Astrocyte (in vitro differentiated cells and primary cell): Measurements from ENCODE around the gene CLIC1. TPM values are rescaled to one million over a fixed set of nuclear protein-coding genes. Genes with fewer than 3 reads are reported as not detected.

Experiments used
- DNase-seq: peaks from one replicate; pipeline ENCODE4 v3.0.0-alpha.2; 2010; ENCODE audit warnings: low read depth
- FAIRE-seq: peaks from 2 replicates; lab custom pipeline; 2011; peaks lifted over from hg19 to GRCh38; lab: Jason Lieb, UNC
- H2AFZ ChIP-seq: 2 replicates; pipeline ENCODE4 v1.6.0; 2012; ENCODE audit warnings: low read depth, low read length, inconsistent platforms
- H3K27ac ChIP-seq: 2 replicates; pipeline ENCODE4 v1.5.1; 2011; ENCODE audit warnings: low read depth, low read length, inconsistent platforms
- H3K27me3 ChIP-seq: 2 replicates; pipeline ENCODE4 v1.6.0; 2011; ENCODE audit warnings: low read length, inconsistent platforms; ENCODE audit not compliant: insufficient read depth
- H3K36me3 ChIP-seq: 2 replicates; pipeline ENCODE4 v1.5.1; 2011; ENCODE audit warnings: low read length, inconsistent platforms; ENCODE audit not compliant: insufficient read depth
- H3K4me1 ChIP-seq: 2 replicates; pipeline ENCODE4 v1.5.1; 2011; ENCODE audit warnings: low read length, inconsistent platforms; ENCODE audit not compliant: insufficient read depth
- H3K4me2 ChIP-seq: 2 replicates; pipeline ENCODE4 v1.6.0; 2012; ENCODE audit warnings: low read length, inconsistent platforms
- H3K4me3 ChIP-seq: 2 replicates; pipeline ENCODE4 v1.5.1; 2011; ENCODE audit warnings: low read depth, mild to moderate bottlenecking, low read length, inconsistent platforms; ENCODE audit not compliant: insufficient read depth
- H3K79me2 ChIP-seq: 2 replicates; pipeline ENCODE4 v1.6.0; 2012; ENCODE audit warnings: mild to moderate bottlenecking, low read length, inconsistent platforms; ENCODE audit not compliant: insufficient read depth
- H3K9ac ChIP-seq: 2 replicates; pipeline ENCODE4 v1.6.0; 2012; ENCODE audit warnings: mild to moderate bottlenecking, low read length, inconsistent platforms
- H3K9me3 ChIP-seq: 2 replicates; pipeline ENCODE4 v1.5.1; 2012; ENCODE audit warnings: low read depth, mild to moderate bottlenecking, low read length, inconsistent platforms; ENCODE audit not compliant: insufficient read depth
- H4K20me1 ChIP-seq: 2 replicates; pipeline ENCODE4 v1.6.0; 2012; ENCODE audit warnings: low read length, inconsistent platforms; ENCODE audit not compliant: insufficient read depth
- H3K27ac Mint-ChIP-seq: one replicate; pipeline ENCODE4 v1.8.0; 2021; ENCODE audit warnings: mild to moderate bottlenecking, mixed read lengths; ENCODE audit not compliant: unreplicated experiment
- H3K27me3 Mint-ChIP-seq: one replicate; pipeline ENCODE4 v1.8.0; 2021; ENCODE audit warnings: low read depth, mixed read lengths; ENCODE audit not compliant: unreplicated experiment
- H3K36me3 Mint-ChIP-seq: one replicate; pipeline ENCODE4 v1.8.0; 2021; ENCODE audit warnings: low read depth, mixed read lengths; ENCODE audit not compliant: unreplicated experiment
- H3K4me1 Mint-ChIP-seq: one replicate; pipeline ENCODE4 v1.8.0; 2021; ENCODE audit warnings: low read depth, mixed read lengths; ENCODE audit not compliant: unreplicated experiment
- H3K4me3 Mint-ChIP-seq: one replicate; pipeline ENCODE4 v1.8.0; 2021; ENCODE audit warnings: mild to moderate bottlenecking, moderate library complexity, mixed read lengths; ENCODE audit not compliant: unreplicated experiment
- H3K9me3 Mint-ChIP-seq: one replicate; pipeline ENCODE4 v1.8.0; 2021; ENCODE audit warnings: mild to moderate bottlenecking, mixed read lengths; ENCODE audit not compliant: unreplicated experiment
- EZH2 ChIP-seq: IDR thresholded peaks from 2 replicates; pipeline ENCODE4 v1.6.1; 2012; ENCODE audit warnings: mild to moderate bottlenecking, low read length, inconsistent platforms; ENCODE audit not compliant: insufficient read depth
- total RNA-seq: library from RNA; stranded (reverse); gene quantifications from 2 replicates; pipeline ENCODE4 v1.2.1, GENCODE V29; 2021
- TF ChIP-seq, protein P1 (sequence below): IDR thresholded peaks from 2 replicates; pipeline ENCODE4 v1.5.1; 2011; ENCODE audit warnings: low read depth, mild to moderate bottlenecking, inconsistent platforms, low read length, moderate library complexity; ENCODE audit not compliant: insufficient read depth

Gene CLIC1
- total RNA-seq, 1 donor from 2014 or later = 518 TPM

DNA sequence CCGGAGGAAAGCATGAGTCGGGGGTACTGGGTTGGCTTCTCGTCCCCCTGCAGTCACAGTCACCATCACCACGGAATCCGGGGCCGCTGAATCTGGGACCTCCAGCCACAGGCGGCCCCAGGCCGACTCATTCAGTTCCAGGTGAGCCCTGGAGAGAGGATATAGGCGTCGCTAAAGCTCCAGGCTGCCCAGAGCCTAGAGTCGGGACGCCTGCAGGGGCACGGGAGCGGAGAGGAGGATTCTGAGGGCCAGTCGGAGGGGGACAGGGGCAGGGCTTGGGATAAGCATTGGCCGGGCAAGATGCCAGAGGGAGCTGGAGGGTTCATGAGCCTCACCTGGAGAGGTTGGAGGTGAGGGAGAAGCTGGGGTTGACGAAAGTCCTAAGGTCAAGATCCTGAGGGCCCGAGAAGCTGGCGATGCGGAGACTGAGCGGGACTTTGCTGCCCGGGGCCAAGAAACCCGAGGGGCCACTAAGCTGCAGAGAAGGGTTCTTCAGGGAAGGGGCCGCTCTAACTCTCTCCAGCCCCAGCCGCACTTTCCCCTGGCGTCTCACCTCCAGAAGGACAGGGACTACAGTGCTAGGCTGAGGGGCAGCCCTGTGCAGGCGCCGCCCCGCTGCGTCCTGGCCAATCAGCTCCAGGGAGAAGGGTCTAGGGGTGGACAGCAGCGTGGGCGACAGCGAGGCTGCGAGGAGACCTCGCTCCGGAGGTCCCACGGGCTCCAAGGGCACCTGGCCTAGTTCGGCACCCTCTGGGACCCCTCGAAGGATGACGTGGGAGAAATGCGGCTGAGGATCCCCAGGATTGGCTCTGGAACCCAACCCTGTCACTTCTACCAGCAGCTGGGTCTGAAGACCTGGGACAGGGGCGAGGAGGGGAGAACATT, 29.8 kb upstream of the CLIC1 start:
- H3K36me3 Mint-ChIP-seq = peaks cover 11% of the 10 kb centered on the region
- Histone ChIP-seq H2AFZ (peak overlapping the region; percentile 75), H3K4me1 (peaks cover 12% of the 10 kb centered on the region), H4K20me1 (no peaks in the 10 kb centered on the region), H3K4me3 (peak overlapping the region; percentile 13), H3K9me3 (no peaks in the 10 kb centered on the region), H3K4me2 (peak overlapping the region; percentile 84), H3K79me2 (no peaks in the 10 kb centered on the region), H3K9ac (peak overlapping the region; percentile 46), H3K27me3 (no peaks in the 10 kb centered on the region), H3K27ac (no peak overlapping the region), H3K36me3 (no peaks in the 10 kb centered on the region)
- DNase-seq (no peak), FAIRE-seq (no peak)
- TF ChIP-seq, protein P1, sequence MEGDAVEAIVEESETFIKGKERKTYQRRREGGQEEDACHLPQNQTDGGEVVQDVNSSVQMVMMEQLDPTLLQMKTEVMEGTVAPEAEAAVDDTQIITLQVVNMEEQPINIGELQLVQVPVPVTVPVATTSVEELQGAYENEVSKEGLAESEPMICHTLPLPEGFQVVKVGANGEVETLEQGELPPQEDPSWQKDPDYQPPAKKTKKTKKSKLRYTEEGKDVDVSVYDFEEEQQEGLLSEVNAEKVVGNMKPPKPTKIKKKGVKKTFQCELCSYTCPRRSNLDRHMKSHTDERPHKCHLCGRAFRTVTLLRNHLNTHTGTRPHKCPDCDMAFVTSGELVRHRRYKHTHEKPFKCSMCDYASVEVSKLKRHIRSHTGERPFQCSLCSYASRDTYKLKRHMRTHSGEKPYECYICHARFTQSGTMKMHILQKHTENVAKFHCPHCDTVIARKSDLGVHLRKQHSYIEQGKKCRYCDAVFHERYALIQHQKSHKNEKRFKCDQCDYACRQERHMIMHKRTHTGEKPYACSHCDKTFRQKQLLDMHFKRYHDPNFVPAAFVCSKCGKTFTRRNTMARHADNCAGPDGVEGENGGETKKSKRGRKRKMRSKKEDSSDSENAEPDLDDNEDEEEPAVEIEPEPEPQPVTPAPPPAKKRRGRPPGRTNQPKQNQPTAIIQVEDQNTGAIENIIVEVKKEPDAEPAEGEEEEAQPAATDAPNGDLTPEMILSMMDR = no peak
- TF ChIP-seq EZH2 = no peak
- H3K27me3 Mint-ChIP-seq = no peaks in the 10 kb centered on the region
- no peak overlapping the region for H3K4me3 Mint-ChIP-seq
- no peaks in the 10 kb centered on the region for H3K9me3 Mint-ChIP-seq
- no peak overlapping the region for H3K27ac Mint-ChIP-seq
- H3K4me1 Mint-ChIP-seq = peaks cover 6% of the 10 kb centered on the region

DNA sequence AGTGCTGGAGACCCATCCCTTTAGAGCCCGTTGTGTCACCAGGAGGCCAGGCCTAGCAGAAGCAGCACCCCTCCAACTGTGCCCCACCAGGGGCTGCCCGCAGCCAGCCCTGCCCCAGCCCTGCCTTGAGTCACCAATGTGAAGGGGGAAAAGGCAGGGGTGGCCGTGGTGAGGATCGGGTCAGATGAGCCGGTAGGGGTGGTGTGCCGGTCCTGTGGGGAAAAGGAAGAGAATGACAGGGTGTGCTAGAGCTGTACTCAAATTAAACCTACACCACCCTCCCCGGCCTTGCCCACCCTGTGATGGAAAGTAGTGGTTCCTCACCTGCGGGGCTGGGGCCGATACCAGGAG, 29.2 kb upstream of the CLIC1 start:
- H3K4me3 Mint-ChIP-seq = no peak overlapping the region
- H2AFZ ChIP-seq = no peak overlapping the region
- peaks cover 2% of the 10 kb centered on the region for H3K27me3 Mint-ChIP-seq
- H3K4me2 ChIP-seq = no peak overlapping the region
- no peak for FAIRE-seq
- H3K27ac ChIP-seq = no peak overlapping the region
- H3K36me3 Mint-ChIP-seq = peaks cover 17% of the 10 kb centered on the region
- no peaks in the 10 kb centered on the region for H3K36me3 ChIP-seq
- H3K9me3 Mint-ChIP-seq = no peaks in the 10 kb centered on the region
- H3K27ac Mint-ChIP-seq = no peak overlapping the region
- H3K79me2 ChIP-seq = no peaks in the 10 kb centered on the region
- TF ChIP-seq, protein P1 = no peak
- no peak for TF ChIP-seq EZH2
- no peaks in the 10 kb centered on the region for H3K9me3 ChIP-seq
- no peak overlapping the region for H3K9ac ChIP-seq
- no peak for DNase-seq
- H3K4me1 Mint-ChIP-seq = peaks cover 6% of the 10 kb centered on the region
- H3K4me1 ChIP-seq = peaks cover 12% of the 10 kb centered on the region
- H4K20me1 ChIP-seq = no peaks in the 10 kb centered on the region
- H3K27me3 ChIP-seq = no peaks in the 10 kb centered on the region
- H3K4me3 ChIP-seq = no peak overlapping the region

DNA sequence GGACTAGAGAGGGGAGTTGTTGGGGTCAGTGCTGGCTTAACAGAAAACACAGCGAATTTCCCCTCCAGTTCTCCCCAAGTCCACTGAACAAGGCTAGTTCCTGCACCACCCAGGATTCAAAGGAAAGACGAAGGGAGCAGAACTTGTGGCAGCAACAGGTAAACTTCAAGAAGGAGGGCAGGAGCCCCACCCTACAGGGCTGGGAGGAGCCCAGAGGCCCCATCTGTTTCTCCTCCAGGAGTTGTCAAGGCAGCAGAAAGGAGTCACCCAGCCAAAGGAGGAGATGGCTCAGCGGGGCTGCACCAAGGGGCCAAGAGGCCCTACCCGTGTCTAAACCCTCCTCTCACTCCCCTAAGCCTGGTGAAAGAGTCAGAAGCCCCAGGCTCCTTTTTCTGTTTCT, 27.9 kb upstream of the CLIC1 start:
- peaks cover 21% of the 10 kb centered on the region for H3K36me3 Mint-ChIP-seq
- Histone ChIP-seq H3K36me3 (no peaks in the 10 kb centered on the region), H3K9me3 (no peaks in the 10 kb centered on the region), H3K9ac (no peak overlapping the region), H2AFZ (no peak overlapping the region), H3K4me2 (no peak overlapping the region), H3K79me2 (no peaks in the 10 kb centered on the region), H3K4me1 (peaks cover 12% of the 10 kb centered on the region), H3K4me3 (no peak overlapping the region), H4K20me1 (no peaks in the 10 kb centered on the region), H3K27ac (no peak overlapping the region), H3K27me3 (no peaks in the 10 kb centered on the region)
- TF ChIP-seq EZH2 = no peak
- TF ChIP-seq, protein P1 = no peak
- H3K27ac Mint-ChIP-seq = no peak overlapping the region
- H3K4me3 Mint-ChIP-seq = no peak overlapping the region
- H3K9me3 Mint-ChIP-seq = no peaks in the 10 kb centered on the region
- FAIRE-seq (no peak), DNase-seq (no peak)
- H3K27me3 Mint-ChIP-seq = peaks cover 6% of the 10 kb centered on the region
- H3K4me1 Mint-ChIP-seq = peaks cover 6% of the 10 kb centered on the region
